Karpas-422 (cell line): ENCODE results near the gene PCP2. TPM values are rescaled to one million over a fixed set of nuclear protein-coding genes. Genes with fewer than 3 reads are reported as not detected.

Experiments
- DNase-seq: peaks from one replicate; pipeline ENCODE4 v3.0.0-alpha.2; 2015
- H2AFZ ChIP-seq: fragments of 200-600 bp; sonication (generic); 2 replicates; pipeline ENCODE4 v1.6.1; 2014; ENCODE audit warnings: antibody characterized with exemption, low read length, mixed read lengths
- H3K27ac ChIP-seq: fragments of 200-600 bp; sonication (generic); 2 replicates; pipeline ENCODE4 v1.5.1; 2014; ENCODE audit warnings: mild to moderate bottlenecking, low read length, moderate library complexity
- H3K27me3 ChIP-seq: fragments of 200-600 bp; sonication (generic); 2 replicates; pipeline ENCODE4 v1.6.1; 2014; ENCODE audit warnings: low read length, mixed read lengths
- H3K36me3 ChIP-seq: fragments of 200-600 bp; sonication (generic); 2 replicates; pipeline ENCODE4 v1.6.1; 2014; ENCODE audit warnings: low read length, mixed read lengths; ENCODE audit not compliant: insufficient read depth
- H3K4me1 ChIP-seq: fragments of 200-600 bp; sonication (generic); 2 replicates; pipeline ENCODE4 v1.6.1; 2014; ENCODE audit warnings: mild to moderate bottlenecking, low read length, mixed read lengths
- H3K4me2 ChIP-seq: fragments of 200-600 bp; sonication (generic); 2 replicates; pipeline ENCODE4 v1.6.1; 2014; ENCODE audit warnings: low read length, low read depth, mild to moderate bottlenecking; ENCODE audit not compliant: poor library complexity, severe bottlenecking
- H3K4me3 ChIP-seq: fragments of 200-600 bp; sonication (generic); 2 replicates; pipeline ENCODE4 v1.5.1; 2014; ENCODE audit warnings: mild to moderate bottlenecking, antibody characterized with exemption, low read length, mixed read lengths
- H3K79me2 ChIP-seq: fragments of 200-600 bp; sonication (generic); 2 replicates; pipeline ENCODE4 v1.6.1; 2014; ENCODE audit warnings: mild to moderate bottlenecking, low read length, mixed read lengths
- H3K9ac ChIP-seq: fragments of 200-600 bp; sonication (generic); 2 replicates; pipeline ENCODE4 v1.6.0; 2014; ENCODE audit warnings: low read length
- H3K9me2 ChIP-seq: fragments of 200-600 bp; sonication (generic), shearing (Covaris generic); replicated peaks from 2 replicates; pipeline ENCODE4 v1.6.0; 2014; ENCODE audit warnings: mild to moderate bottlenecking, low read length, moderate library complexity; ENCODE audit not compliant: insufficient read depth
- H3K9me3 ChIP-seq: fragments of 300-700, 200-600 bp; sonication (generic); 2 replicates; pipeline ENCODE4 v1.6.1; 2014; ENCODE audit warnings: low read length, mixed read lengths
- H4K20me1 ChIP-seq: fragments of 200-600 bp; sonication (generic); 2 replicates; pipeline ENCODE4 v1.6.1; 2014; ENCODE audit warnings: mild to moderate bottlenecking, antibody characterized with exemption, low read length, low read depth; ENCODE audit not compliant: insufficient read depth
- total RNA-seq: library from RNA; depleted of rRNA; stranded (reverse); fragments of >200 nt; shearing (Covaris generic); gene quantifications from 2 replicates; pipeline ENCODE4 v1.2.3, GENCODE V29; 2014; ENCODE audit warnings: low replicate concordance

PCP2 gene
- total RNA-seq, 1 experiment from 2014 or later: not detected

DNA sequence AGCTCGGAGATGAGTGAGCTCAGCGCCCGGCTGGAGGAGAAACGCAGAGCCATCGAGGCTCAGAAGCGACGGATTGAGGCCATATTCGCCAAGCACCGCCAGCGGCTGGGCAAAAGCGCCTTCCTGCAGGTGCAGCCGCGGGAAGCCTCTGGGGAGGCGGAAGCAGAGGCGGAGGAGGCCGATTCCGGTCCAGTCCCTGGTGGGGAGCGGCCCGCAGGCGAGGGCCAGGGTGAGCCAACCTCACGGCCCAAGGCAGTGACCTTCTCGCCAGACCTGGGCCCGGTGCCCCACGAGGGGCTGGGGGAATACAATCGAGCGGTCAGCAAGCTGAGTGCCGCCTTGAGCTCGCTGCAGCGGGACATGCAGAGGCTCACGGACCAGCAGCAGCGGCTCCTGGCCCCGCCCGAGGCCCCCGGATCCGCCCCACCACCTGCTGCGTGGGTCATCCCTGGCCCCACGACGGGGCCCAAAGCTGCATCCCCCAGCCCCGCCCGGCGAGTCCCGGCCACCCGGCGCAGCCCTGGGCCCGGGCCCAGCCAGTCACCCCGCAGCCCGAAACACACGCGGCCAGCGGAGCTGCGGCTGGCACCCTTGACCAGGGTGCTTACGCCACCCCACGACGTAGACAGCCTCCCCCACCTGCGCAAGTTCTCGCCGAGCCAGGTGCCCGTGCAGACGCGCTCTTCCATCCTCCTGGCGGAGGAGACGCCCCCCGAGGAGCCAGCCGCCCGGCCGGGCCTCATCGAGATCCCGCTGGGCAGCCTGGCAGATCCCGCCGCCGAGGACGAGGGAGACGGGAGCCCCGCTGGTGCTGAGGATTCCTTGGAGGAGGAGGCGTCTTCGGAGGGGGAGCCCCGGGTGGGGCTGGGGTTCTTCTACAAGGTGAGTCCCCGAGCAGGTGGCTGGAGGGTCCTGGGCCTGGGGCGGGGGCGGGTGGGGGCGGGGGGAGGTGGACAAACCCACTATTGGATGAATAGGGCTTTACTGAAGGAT, 20.9 kb downstream of the PCP2 start:
- no peaks in the 10 kb centered on the region for H3K9me2 ChIP-seq
- H3K79me2 ChIP-seq: no peaks in the 10 kb centered on the region
- DNase-seq: no peak
- H3K36me3 ChIP-seq: no peaks in the 10 kb centered on the region
- no peak overlapping the region for H2AFZ ChIP-seq
- H3K4me1 ChIP-seq: no peaks in the 10 kb centered on the region
- no peak overlapping the region for H3K9ac ChIP-seq
- H3K27ac ChIP-seq: no peak overlapping the region
- H3K4me2 ChIP-seq: no peak overlapping the region
- H4K20me1 ChIP-seq: no peaks in the 10 kb centered on the region
- no peaks in the 10 kb centered on the region for H3K27me3 ChIP-seq
- no peaks in the 10 kb centered on the region for H3K9me3 ChIP-seq
- no peak overlapping the region for H3K4me3 ChIP-seq

DNA sequence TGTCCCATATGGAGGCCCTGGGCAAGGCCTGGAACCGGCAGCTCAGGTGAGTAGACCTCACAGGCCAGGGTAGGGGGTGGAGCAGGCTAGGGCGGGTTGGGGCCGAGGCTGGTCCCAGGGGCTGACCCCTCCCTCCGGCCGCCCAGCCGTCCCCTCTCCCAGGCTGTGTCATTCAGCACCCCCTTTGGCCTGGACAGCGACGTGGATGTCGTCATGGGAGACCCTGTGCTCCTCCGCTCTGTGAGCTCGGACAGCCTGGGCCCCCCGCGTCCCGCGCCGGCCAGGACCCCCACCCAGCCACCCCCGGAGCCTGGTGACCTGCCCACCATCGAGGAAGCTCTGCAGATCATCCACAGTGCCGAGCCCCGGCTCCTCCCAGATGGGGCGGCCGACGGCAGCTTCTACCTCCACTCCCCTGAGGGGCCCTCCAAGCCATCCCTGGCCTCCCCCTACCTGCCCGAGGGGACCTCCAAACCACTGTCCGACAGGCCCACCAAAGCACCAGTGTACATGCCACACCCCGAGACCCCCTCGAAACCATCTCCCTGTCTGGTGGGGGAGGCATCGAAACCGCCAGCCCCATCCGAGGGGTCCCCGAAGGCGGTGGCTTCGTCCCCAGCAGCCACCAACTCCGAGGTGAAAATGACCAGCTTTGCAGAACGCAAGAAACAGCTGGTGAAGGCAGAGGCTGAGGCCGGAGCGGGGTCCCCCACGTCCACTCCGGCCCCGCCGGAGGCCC, 21.8 kb downstream of the PCP2 start:
- no peak overlapping the region for H3K4me2 ChIP-seq
- H2AFZ ChIP-seq: no peak overlapping the region
- DNase-seq: no peak
- H3K9me2 ChIP-seq: no peaks in the 10 kb centered on the region
- H3K9ac ChIP-seq: no peak overlapping the region
- H3K27me3 ChIP-seq: no peaks in the 10 kb centered on the region
- H3K4me3 ChIP-seq: no peak overlapping the region
- no peaks in the 10 kb centered on the region for H3K79me2 ChIP-seq
- no peak overlapping the region for H3K27ac ChIP-seq
- no peaks in the 10 kb centered on the region for H4K20me1 ChIP-seq
- H3K36me3 ChIP-seq: no peaks in the 10 kb centered on the region
- H3K4me1 ChIP-seq: no peaks in the 10 kb centered on the region
- no peaks in the 10 kb centered on the region for H3K9me3 ChIP-seq

DNA sequence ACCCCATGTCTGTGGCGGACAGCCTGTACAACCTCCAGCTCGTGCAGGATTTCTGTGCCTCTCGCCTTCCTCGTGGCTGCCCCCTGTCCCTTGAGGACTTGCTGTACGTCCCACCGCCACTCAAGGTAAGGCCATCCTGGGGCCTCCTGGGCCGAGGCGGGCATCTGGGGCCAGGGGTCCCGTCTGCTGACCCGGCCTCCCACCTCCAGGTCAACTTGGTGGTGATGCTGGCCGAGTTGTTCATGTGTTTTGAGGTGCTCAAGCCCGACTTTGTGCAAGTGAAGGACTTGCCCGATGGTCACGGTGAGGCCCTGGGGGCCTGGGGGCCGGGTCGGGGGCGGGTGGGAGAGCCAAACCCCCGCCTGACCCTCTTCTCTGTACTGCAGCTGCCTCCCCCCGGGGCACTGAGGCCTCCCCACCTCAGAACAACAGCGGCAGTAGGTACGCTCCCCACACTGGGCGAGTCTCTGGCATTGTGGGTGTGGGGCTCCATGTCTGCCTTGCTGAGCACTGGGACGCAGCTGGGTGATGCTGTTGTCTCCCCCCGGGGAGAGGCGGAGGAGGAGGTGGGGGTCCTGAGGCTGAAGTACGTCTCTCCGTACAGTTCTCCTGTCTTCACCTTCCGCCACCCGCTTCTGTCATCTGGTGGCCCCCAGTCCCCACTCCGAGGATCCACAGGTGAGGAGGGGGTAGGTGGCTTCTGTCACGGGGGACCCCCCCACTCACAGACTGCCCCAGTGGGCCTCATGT, 22.9 kb downstream of the PCP2 start:
- Histone ChIP-seq H4K20me1 (no peaks in the 10 kb centered on the region), H3K4me3 (no peak overlapping the region), H3K9ac (no peak overlapping the region), H3K27ac (no peak overlapping the region), H2AFZ (no peak overlapping the region), H3K9me2 (no peaks in the 10 kb centered on the region), H3K9me3 (no peaks in the 10 kb centered on the region), H3K27me3 (no peaks in the 10 kb centered on the region), H3K4me1 (no peaks in the 10 kb centered on the region), H3K4me2 (no peak overlapping the region), H3K79me2 (no peaks in the 10 kb centered on the region), H3K36me3 (no peaks in the 10 kb centered on the region)
- DNase-seq: no peak

- no peak for DNase-seq
- H3K27ac ChIP-seq: no peak overlapping the region
- H3K9me2 ChIP-seq: no peaks in the 10 kb centered on the region
- no peak overlapping the region for H3K4me2 ChIP-seq
- no peaks in the 10 kb centered on the region for H3K27me3 ChIP-seq
- no peak overlapping the region for H2AFZ ChIP-seq
- H3K4me1 ChIP-seq: no peaks in the 10 kb centered on the region
- H3K9me3 ChIP-seq: no peaks in the 10 kb centered on the region
- no peaks in the 10 kb centered on the region for H3K79me2 ChIP-seq
- H4K20me1 ChIP-seq: no peaks in the 10 kb centered on the region
- H3K9ac ChIP-seq: no peak overlapping the region
- no peaks in the 10 kb centered on the region for H3K36me3 ChIP-seq
- H3K4me3 ChIP-seq: no peak overlapping the region
These were observed 25.5 kb downstream of the PCP2 start for GRCh38 chr19:7607874-7608560.

DNA sequence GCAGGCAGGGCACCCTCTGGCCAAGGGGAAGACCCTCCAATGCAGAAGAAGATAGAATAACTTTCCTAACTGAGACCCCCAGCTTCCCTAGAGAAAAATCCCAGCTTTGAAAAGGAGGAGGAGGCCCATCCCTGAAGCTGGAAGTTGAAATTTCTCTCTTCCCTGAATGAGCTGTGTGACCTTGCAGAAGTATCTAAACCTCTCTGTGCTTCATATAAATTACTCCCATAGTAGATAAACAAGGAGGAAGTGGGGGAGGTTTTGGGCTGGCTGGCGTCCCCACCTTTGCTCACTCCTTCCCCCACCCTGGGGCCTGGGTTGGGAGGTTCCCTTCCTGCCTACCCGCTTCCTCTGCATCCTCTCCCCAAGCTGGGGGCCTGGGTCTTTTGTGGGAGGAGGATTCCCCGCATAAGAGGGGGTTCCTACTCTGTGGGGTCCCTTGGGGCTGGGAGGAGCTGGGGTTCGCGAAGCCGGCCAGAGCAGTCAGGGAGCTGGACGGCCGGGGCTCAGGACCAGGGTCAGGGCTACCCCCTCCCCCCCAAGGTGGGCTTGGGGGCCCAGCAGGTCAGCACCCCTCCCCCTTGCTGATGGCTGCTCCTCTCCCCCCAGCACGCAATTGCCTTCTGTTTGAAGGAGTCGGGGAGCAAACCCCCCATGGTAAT, 26.2 kb downstream of the PCP2 start:
- DNase-seq: no peak
- Histone ChIP-seq H3K9ac (no peak overlapping the region), H3K9me3 (no peaks in the 10 kb centered on the region), H3K4me2 (no peak overlapping the region), H3K79me2 (no peaks in the 10 kb centered on the region), H3K36me3 (no peaks in the 10 kb centered on the region), H3K27me3 (no peaks in the 10 kb centered on the region), H2AFZ (no peak overlapping the region), H4K20me1 (no peaks in the 10 kb centered on the region), H3K27ac (no peak overlapping the region), H3K4me3 (no peak overlapping the region), H3K4me1 (no peaks in the 10 kb centered on the region), H3K9me2 (no peaks in the 10 kb centered on the region)

DNA sequence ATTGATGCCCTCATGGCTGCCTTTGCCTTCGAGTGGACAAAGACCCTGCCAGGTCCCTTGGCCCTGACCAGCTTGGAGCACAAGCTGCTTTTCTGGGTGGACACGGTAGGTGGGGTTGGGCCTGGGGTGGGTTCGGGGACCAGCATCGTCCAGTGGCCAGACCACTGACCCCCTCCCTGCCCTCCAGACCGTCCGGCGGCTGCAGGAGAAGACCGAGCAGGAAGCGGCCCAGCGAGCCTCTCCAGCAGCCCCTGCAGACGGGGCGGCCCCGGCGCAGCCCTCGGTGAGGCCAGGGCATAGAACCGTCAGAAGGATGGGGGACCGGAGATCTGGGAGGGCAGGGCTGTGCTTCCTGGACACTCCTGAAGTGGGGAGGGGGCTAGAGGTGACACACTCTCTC, 27.2 kb downstream of the PCP2 start:
- H3K9ac ChIP-seq: no peak overlapping the region
- no peak overlapping the region for H3K4me3 ChIP-seq
- no peaks in the 10 kb centered on the region for H3K9me2 ChIP-seq
- no peak overlapping the region for H2AFZ ChIP-seq
- no peaks in the 10 kb centered on the region for H4K20me1 ChIP-seq
- no peaks in the 10 kb centered on the region for H3K79me2 ChIP-seq
- no peak overlapping the region for H3K4me2 ChIP-seq
- H3K9me3 ChIP-seq: no peaks in the 10 kb centered on the region
- H3K27me3 ChIP-seq: no peaks in the 10 kb centered on the region
- DNase-seq: no peak
- H3K36me3 ChIP-seq: no peaks in the 10 kb centered on the region
- no peaks in the 10 kb centered on the region for H3K4me1 ChIP-seq
- no peak overlapping the region for H3K27ac ChIP-seq

- Histone ChIP-seq H4K20me1 (no peaks in the 10 kb centered on the region), H3K9me3 (no peaks in the 10 kb centered on the region), H3K9ac (no peak overlapping the region), H3K36me3 (no peaks in the 10 kb centered on the region), H3K4me1 (no peaks in the 10 kb centered on the region), H3K4me2 (no peak overlapping the region), H2AFZ (no peak overlapping the region), H3K4me3 (no peak overlapping the region), H3K79me2 (no peaks in the 10 kb centered on the region), H3K27ac (no peak overlapping the region), H3K9me2 (no peaks in the 10 kb centered on the region), H3K27me3 (no peaks in the 10 kb centered on the region)
- peak; percentile 97 for DNase-seq
These were observed 27.9 kb downstream of the PCP2 start for GRCh38 chr19:7605490-7606222.
